SK-N-DZ (cell line): ENCODE results near the gene CAMK2A.

Source experiments
- DNase-seq: peaks from one replicate; pipeline ENCODE4 v3.0.0-alpha.2; 2015; ENCODE audit warnings: low spot score

CAMK2A gene

GRCh38 chr5:150213530-150213929, 76.0 kb downstream of the CAMK2A start:
- DNase-seq, result no peak

GRCh38 chr5:150211156-150212030, 78.2 kb downstream of the CAMK2A start:
- no peak for DNase-seq

DNA sequence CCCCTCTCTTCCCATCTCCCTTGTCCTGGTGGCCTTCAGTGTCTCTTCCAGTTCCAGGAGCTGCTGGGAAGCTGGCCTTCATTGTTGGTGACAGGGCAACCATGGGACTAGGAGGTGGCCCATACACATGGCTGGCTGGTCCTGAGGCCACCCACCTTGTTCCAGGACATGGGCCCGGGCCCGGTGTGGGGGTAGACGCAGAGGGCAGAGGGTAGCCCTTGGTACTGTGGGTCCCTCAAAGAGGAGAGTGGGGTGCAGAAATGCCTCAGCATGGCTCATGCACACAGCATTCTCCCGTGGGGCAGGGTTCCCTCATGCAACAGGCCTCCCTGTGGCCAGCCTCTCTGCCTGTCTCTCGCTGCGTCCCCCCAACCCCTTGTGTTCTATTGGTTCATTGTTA, 78.9 kb downstream of the CAMK2A start:
- no peak for DNase-seq

GRCh38 chr5:150209099-150209635, 80.4 kb downstream of the CAMK2A start:
- DNase-seq, result peak; percentile 28

- no peak for DNase-seq
These were observed 81.1 kb downstream of the CAMK2A start for GRCh38 chr5:150208187-150209098.

DNA sequence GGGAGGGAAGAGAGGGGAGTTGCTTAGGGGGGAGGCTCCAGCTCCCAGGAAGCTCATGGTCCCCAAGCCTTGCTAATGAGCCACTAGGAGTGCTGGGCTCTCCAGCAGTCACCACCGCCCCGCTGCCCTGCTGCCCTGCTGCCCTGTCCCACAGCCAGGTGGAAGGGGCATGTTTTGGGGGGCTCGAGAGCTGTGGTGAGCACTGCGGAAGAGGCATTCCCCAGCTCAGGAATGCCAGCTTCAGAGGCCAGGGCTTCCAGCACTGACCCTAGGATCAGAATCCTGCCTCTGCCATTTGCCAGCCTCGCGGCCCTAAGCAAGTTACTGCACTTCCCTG, 82.8 kb downstream of the CAMK2A start:
- DNase-seq, result no peak

DNA sequence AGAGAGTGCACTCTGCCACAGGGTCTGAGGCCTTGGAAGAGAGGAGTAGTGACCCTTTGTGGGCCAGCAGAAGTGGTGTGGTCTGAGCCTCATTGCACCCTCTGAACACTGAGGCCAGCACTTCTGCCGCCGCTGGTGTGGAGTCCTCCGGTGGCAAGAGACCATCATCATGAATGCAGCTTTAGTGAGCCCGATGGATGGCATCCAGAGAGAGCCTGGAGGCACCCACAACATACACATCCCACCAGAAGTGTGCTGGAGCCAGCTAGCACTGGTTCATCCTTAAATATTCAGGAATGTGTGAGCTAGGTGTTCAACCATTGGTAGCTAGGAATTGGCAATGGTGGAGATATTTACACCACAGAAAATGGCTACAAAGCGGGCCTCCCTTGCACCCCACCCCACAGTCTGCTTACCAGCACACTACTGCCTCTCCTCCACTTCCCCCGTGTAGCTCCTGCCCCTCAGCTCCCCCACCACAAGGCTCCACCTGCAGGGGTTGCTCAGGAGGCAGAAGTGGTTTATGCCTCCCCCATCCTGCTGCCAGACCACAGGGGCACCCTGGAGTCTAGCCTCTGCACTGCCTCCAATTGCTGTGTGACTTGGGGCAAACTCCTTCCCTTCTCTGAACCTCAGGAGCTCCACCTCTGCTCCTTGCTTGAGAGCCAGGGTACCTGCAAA, 83.3 kb downstream of the CAMK2A start:
- no peak for DNase-seq

GRCh38 chr5:150204590-150204960, 85.0 kb downstream of the CAMK2A start:
- no peak for DNase-seq

DNA sequence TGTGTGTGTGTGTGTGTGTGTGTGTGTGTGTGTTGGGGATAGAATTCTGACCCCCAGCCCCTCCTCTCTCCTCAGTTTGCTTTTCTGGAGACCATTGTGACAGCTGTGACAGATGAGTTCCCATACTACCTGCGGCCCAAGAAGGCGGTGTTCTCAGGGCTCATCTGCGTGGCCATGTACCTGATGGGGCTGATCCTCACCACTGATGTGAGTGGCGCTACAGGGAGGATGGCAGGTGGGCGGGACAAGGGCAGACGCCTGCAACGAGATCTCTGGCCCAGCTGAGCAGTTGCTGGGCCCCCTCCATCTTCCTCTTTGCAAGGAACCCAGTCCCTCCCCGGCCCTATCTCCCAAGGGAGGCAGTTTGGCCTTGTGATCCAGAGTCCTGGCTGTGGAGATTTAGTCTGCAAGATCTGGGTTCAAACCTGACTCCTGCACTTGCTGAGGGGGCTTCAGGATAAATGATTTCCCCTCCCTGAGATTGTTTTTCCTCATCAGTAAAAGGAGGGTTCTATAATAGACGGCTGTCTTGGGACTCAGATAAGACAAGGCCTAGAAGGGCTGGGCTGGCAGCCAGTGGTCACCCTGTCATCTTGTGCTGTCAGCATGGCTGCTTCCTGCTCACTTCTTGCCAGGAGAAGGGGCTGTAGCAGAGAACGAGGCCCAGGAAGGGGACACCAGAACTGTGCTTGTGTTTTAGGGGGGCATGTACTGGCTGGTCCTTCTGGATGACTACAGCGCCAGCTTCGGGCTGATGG, 85.6 kb downstream of the CAMK2A start:
- DNase-seq, result no peak

GRCh38 chr5:150202501-150202900, 87.1 kb downstream of the CAMK2A start:
- DNase-seq, result no peak

- DNase-seq, result no peak
These were observed 92.1 kb downstream of the CAMK2A start for GRCh38 chr5:150197476-150197875.

- DNase-seq, result no peak
These were observed 92.6 kb downstream of the CAMK2A start for GRCh38 chr5:150196986-150197385.

- DNase-seq, result no peak
These were observed 93.1 kb downstream of the CAMK2A start for GRCh38 chr5:150196514-150196913.

GRCh38 chr5:150195736-150196485, 93.7 kb downstream of the CAMK2A start:
- no peak for DNase-seq

DNA sequence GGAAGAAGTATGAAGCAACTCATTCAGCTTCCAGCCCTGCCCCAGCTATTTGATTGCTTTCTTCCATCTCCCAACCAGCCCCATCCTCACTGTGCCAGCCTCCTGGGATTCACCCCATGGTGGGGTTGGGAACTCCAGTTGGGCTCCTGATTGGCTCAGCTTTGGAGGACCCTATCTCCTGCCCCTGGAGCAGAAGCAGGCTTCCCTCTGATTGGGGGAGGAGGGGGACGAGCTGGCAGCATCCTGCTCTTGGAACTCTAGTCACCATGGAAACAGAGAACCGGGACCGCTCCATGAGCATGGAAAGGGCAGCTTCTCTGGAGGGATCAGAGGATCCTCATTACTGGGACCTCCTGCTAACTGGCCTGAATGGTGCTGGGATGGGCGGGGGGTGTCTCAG, 97.1 kb downstream of the CAMK2A start:
- DNase-seq, result peak; percentile 52

DNA sequence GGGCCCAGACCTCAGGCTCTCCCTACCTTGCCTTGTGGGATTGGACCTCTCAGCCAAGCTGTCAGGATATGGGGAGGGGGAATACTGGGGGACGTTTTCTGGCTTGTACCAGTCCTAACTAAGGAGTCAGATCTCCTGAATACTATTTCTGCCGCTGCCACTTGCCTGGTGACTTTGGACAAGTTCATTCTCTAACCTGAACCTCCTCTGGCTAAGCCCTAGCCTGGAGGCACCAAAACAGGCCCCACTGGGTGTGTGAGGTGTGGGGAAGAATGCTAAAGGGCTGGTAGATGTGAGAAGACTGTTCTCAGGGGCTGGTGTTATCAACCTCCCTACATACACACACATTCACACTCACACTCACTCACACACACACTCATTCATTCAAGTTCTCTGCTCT, 98.6 kb downstream of the CAMK2A start:
- no peak for DNase-seq

- DNase-seq, result no peak
These were observed 99.0 kb downstream of the CAMK2A start for GRCh38 chr5:150190503-150190979.

DNA sequence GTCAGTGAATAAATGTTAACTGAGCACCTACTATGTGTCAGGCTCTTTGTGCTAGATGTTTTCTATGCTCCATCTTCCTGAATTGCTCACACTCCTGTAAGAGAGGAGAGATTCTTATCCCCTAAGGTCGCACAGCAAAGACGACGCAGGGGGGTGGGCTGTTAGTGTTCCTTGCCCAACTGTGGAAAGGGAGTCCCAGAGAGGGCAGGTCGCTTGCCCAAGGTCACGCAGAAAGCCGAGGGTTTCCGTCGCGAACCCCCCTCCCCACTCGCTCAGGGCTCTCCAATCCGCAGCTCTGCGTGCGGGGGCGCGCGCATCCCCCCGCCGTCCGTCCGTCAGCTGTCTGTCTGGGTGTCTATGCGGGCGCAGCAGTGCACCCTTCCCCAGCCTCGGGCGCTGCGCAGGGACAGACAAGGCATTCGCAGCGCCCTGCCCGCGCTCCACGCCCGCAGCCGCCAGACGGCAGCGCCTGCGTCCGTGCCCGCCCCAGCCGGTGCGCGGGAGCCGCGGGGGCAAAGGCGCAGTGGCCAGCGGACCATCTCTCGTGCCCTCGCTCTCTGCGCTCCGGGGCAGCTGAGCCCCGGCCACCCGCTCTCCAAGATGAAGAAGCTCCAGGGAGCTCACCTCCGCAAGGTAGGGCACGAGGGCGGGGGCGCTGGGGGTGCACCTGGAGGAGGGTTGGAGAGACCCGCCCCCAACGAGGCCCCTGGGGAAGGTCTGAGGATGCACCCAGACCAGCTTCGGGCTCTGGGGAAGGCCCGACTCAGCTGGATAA, 99.7 kb downstream of the CAMK2A start, which contains the start of gene SLC6A7:
Gene SLC6A7, plus strand, starts transcription at position 335 of the 775 bp plus-strand sequence. Its CDS starts 266 bp downstream, at position 601.
- DNase-seq, result no peak

DNA sequence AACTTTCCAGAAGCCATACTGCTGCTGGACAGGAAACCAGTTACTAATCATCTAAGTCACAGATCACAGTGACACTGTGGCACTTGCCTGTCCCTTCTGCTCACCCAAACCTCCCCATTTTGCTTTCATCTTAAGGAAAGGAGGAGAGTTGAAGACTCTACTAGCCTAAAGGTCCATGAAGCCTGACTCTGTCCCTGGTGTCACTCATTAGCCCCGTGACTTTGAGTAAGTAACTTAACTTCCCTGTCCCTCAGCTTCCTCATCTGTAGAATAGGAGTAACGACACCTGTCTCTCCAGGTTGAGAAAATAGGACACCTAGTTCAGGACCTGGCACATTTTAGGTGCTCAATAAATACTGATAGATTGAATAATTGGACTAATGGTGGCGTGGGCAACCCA, 100.2 kb downstream of the CAMK2A start:
- DNase-seq, result no peak
